Activated gamma-delta T cell (primary cell): ENCODE results near the gene CDS1.
"Not testable (repeated sequence)": the region's sequence is repeated elsewhere in the genome, so short reads cannot be mapped to it uniquely, and the experiment has no call there.

ENCODE experiments used
- DNase-seq: peaks from one replicate; lab custom pipeline; 2025; lab: John Stamatoyannopoulos, UW

CDS1 gene

DNA sequence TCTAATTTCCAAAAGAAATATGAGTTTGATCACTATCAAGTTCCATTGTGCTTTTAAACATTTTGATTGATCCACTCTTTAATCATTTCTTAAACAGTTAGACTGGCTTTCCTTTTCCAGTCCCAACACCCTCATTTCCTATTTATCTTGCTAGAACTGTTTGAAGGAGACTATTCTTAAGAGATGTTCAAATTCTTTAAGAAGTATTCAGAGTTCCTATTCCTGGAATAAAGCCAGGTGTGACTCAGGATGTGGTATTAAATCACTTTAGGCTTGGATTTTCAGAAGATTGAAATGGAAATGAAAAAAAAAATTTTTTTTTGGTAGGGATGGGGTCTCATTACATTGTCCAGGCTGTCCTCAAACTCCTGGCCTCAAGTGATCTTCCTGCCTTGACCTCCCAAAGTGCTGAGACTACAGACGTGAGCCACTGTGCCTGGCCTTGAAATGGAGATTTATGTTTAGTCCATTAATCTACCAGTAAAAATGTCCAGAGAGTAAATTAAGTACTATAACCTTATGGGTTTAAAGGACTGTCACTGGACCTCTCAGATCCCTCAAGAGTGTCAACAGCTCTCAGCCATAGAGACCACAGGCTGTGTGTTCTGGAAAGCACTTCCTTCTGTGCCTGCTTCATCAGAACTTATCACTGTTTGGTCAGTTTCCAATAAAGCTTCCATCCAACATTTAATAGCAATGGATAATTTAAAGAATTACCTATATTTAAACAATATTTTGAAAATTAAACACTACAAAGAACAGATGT lies 90.7 kb downstream of the CDS1 start:
- no peak for DNase-seq

DNA sequence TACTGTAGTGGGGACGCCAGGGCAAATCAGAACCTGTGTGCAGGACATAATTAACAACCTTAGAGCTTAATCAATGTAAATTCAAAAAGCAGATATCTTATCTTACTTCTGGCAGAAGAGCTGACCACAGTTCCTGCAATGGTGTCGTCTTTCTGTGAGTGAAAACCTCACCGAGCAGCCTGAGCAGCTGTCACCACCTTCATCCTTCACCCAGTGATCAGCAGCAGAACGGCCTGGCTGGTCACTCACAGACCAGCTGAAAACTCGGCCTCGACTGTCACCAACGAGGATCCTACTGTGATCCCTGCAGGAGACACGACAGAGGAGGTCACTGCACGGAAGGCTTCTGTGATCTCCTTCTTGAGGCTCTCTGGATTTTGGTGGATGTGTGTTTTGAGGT lies 94.2 kb downstream of the CDS1 start:
- no peak for DNase-seq

DNA sequence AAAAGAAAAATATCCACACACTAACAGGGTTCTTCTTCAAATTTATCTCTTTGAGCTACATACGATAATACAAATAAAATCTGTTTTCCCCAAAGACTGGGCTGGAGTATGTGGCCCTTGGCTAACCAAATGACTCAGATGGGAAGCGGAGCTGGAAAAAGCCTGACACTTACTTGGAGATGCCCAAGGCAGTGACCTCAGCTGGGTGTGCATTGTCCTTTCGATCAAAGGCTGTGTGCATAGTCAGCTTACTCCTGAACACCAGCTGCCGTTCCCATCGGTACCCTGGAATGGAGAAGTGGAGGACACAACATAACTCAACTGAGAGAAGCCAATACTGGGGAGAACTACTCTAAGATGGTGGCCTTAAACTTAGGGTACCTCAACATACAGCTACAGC lies 95.1 kb downstream of the CDS1 start:
- no peak for DNase-seq

DNA sequence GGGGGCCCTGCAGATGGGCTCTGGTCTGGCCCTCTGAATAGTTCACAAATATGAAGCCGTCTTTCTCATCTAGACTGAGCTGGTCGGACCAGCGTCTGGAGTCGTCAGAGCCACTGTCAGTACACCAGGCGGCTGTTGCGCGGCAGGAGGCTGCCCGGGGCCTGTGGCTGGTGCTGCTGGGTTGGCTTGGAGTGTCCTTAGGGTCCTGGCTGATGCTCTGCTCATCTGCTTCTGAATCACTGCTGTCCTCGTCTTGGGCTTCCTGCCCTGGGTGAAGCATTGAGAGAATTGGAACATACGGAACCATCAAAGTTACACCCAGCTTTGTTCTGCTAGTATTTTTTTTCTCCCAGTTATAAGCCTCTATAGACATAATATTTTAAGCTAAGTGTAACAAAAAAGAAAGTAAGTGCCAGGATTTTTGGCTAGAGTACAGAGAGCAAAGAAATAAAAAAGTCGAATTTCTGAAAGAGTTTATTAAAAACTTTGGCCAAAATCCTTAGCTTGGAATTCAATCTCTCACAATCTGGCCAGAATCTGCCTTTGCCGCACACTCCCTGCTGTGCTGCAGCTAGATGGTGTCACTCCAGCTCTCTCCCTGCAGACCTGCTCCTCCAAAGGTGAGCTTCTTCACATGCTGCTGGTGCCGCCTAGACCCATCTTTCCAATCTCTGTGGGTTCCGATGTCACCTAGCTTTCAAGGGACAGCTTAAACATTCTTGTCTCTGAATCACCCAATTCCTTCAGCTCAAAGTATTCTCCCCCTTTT lies 96.2 kb downstream of the CDS1 start:
- DNase-seq = no peak

DNA sequence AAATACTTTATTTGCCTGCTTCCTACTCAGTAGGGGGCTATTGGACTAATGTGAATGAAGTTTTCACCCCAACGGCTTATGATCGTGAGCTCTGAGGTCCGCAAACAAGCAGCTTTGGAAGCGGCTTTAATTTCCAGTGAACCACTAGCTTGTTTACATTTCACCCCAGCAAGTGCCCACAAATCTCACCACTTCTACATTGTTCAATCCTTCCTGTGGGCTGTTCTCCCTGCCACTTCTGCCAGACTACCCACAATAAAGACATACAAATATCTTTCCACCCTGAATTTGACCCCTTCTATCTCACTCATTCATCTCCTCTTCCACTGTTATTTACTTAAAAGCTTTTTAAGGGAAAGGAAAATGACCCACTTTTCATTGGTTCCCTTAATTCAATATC lies 98.0 kb downstream of the CDS1 start:
- no peak for DNase-seq

DNA sequence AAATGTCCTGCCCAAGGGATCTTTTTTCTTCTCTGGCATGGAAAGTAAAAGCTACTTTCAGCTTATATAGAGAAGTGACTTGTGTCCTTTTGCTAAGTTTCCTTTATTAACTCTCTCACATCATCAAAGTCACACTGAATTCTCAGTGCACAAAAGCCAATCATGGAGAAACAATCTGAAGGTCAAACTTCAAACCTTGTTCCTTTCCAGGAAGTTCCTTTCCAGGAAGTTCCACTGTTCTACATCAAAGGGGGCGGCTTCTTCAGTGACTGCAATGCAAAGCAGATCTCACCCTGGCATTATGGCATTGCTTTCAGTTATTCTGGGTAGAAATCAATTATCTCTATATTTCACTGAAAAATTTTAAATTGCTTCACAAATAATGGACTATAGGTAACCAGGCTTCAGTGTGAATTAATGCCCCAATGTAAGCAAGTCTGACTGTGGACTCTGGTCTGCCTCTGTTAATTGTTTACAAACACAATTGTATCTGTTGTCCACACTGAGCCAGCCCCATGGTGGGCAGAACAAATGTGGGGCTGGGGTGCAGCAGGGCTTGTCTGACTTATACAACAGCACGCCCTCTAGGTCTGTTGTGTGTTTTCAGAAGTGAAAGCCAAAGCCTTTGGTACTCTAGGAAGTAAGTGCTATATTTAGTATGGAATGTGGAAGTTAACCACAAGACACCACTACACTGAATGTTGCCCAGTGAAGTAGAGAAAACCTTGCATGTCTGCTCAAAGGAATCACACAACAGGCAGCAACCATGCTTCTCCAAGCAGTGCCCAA lies 98.8 kb downstream of the CDS1 start:
- DNase-seq = no peak

DNA sequence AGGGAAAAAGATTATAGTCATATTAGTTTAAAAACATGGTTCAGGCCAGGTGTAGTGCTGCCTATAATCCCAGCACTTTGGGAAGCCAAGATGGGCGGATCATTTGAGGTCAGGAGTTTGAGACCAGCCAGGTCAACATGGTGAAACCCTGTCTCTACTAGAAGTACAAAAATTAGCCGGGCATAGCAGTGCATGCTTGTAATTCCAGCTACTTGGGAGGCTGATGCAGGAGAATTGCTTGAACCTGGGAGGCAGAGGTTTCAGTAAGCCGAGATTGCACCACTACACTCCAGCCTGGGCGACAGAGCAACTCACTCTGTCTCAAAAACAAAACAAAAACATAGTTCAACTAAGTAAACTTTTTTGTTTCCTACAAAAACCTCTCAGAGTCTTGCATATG lies 99.7 kb downstream of the CDS1 start:
- DNase-seq = not testable (repeated sequence)

DNA sequence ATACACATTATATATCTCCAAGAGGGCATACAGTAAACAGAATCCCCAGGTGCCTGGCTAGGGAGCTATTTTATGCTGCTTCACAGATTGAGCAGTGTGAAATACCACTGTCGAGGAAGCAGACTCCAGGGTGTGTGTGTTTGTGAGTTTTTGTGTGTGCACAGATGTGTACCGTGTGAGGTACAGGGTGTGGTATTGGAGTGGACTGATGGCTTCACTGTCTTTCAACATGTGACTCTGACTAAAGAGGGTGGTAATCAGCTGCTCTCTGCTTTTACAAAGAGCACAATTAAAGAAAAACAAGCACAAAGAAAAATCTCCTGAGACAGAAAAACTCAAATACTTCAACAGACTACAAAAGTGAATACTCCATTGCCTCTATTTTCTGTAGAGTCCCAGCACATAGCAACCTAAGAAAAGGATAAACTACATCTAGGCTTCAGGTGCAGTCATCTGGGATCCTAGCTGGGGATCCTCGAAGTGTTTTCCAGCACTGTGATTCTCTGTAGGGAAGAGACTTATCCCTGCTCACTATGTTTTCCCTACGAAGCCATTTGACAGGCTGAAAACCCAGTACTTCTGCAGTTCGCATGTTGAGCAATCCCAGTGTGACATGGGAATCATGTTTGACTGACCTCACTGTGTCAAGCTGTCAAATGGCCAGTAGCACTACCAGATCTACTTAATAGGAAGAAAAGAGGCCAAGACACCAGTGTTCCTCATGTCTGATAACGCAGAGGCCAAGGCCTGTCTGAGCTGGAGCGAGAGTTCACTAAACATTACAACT lies 100.3 kb downstream of the CDS1 start:
- no peak for DNase-seq

DNA sequence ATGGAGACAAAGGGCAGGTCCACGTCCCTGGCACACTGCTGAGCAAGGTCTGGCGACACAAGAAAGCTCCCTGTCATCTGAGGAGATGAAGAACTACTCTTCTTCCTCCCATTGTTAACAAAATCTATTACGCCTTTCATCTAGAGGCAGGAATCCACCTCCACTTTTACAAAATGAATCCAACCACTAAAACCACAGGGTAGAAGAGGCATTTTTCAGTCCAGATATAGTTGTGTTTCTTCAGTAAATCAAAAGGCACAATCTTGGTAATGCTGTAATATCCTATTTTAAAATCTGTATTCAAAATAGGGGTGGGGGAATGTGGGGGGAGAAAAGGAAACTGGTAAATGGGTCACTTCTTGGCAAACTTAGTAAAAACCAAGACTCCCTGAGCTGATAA lies 101.4 kb downstream of the CDS1 start:
- DNase-seq = no peak

DNA sequence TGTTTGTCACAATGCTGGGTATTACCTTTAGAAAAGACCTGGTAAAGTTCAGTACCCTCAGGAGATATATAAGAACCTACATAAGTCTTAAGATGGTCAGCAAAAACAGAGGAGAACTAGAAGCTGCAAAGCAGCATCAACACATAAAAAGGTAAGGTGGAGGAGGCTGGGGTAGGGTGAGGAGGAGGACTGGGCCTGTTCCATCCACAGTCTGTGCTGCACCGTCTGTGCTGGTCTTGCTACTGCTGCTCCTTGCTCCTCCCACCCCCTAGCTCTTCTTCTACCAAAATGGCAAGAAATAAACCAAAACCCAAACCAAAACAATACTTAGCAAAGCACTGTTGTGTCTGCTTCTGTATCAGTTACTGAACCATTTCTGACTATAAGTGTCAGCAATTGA lies 102.2 kb downstream of the CDS1 start:
- DNase-seq = no peak

DNA sequence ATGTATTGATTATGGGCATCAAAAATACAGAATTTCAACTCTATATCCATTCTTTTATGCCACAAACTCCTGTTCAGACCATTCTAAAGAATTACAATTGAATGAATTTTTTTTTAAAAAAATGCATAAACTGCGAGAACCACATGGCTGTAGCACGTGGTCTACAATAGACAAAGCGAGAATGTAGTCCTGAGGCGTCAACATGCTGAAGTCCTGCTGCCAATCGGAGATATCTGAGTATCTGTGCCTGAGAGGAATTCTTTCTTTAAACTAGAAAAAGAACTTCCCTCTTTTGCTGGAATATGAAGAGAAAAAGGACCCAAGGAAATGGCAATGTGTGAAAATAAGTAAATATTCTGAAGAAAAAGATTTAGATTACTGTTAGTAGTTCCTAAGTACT lies 105.7 kb downstream of the CDS1 start:
- no peak for DNase-seq

DNA sequence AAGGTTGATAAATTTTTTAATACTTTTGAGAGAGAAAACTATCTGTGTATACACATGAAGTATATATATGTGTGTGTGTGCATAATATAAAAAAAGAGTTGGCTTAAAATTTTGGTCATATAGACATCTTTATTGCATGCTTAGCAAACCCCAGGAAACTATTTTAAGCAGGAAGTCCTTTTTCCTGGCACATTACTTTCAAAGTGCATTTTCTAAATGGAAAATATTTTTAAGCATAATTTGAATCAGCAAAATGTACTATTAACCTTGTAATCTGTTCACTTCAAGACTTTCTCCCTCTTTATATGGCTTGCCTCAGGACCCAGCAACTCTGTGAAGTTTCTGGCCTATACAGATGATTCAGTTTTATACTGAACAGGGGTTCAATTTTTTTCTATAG lies 106.3 kb downstream of the CDS1 start:
- no peak for DNase-seq

DNA sequence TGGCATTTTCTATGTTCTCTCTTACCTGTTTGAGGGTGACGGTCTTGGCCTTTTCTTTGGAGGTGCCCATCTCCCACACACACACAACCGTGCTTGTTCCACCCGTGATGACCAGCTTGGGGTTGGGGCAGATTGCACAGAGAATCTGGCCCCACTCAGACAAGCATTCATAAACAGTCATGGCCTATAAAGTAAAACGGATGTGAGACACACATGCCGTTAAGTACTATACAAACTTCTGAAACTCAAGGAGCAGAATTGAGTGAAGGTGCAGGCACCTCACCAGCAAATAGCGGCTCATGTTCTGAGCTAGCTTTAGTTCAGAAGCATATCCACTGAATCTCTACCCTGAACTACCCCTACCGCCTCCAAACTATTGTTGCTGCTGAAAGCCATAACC lies 107.6 kb downstream of the CDS1 start:
- DNase-seq = no peak

DNA sequence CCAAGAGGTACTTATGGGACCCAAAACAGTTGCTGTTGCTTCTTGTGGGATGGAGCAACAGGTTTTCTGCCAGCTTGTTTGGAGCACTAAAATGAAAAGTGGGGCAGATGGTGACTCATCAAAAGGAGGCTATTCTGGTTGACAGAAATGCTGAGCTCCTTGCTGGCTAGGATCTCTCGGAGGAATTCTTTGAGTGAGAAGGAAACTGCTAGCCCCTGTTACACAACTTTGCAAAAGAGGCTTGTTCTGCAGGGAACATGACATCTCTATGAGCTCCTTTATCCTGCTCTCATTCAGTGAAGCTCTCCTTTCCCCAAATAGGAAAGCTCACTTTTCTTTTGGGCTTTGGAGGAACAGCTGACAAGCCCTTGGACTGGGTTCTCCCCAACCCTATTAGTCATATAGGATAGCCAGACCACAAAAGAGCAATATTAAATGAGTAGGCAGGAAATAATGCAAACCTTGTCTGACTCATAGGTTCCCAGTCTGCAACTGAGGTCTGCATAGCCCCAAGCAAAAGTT lies 108.3 kb downstream of the CDS1 start:
- no peak for DNase-seq

DNA sequence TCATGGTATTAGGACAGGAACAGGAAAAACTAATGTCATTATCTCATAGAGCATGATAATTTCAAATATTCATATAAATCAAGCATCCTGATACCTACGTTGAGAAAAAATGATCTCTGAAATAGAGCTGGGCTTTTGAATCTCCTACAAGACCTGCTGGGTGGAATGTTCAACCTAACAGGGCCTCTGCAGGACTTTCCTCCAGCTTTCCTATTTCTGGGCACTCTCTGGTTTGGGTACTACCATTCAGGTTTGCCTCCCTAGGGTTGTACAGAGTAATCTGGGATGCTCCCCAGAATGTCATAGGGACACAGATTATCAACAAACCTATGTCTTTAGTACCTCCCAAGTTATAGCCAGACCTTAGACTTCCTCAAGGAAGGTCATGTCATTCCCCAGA lies 108.9 kb downstream of the CDS1 start:
- no peak for DNase-seq

DNA sequence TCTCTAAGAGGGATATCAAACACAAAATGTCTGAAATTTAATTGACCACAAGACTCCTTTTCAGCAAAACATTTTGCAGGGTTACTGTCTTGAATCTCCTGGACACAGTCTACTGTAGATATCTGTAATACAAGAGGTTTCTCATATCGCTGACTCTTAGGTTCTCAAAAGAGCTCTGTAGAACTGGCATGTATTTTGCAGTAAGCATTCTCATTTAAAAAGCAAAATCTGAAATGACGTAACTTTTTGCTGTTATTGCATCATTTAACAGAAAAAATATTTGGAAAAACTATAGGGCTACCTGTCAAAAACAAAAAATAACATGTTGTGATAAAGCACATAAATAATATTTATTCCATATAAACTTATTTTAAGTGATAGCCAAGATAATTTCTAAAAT lies 114.2 kb downstream of the CDS1 start:
- no peak for DNase-seq

DNA sequence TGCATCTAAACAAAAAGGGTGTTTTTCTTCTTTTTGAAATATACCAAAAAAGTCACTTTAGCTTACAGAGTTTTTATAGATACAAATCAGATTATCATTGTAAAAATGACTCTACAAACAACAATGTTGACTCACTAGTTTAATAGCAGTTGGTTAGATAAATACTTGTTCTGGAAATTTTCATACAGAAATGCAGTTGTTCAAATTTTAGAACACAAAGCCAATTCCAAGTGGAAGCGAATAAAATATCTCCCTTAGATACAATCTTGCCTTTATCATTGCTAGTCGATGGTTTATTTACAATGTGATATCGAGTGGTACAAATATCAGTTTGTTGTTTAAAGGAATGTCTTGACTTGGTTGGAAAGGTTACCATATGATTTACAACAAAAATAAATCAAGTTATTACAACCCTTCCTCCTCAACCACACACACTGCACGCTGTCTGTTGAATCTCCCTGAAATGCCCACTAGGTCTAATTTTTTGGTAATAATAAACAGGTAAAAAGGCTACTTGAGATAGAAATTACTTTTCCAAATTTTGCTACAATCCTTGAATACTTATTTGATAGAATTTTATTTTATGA lies 114.8 kb downstream of the CDS1 start:
- DNase-seq = no peak

DNA sequence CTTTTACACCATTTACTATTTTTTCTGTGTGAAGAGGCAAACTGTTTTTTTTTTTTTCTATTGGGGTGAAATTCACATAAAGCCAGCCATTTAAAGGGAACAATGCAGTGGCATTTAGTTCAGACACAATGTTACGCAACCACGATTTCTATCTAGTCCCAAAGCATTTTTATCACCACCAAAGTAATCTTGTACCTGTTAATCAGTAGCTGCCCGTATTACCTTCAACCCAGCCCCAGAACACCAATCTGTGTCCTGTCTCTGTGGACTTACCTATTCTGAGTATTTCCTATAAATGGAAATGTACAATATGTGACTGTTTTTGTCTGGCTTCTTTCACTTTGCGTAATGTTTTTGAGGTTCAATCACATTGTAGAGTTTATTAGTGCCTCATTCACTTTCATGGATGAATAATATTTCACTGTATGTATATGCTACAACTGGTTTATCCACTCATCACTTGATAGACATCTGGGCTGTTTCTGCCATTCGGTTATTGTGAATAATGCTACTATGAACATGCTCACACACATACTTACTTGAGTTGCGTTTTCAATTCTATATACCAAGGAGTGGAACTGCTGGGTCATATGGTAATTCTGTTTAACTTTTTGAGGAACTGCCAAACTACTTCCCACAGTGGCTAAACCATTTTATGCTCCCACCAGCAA lies 116.2 kb downstream of the CDS1 start:
- DNase-seq = no peak
